GM12878 (cell line): Measurements from ENCODE around the gene KITLG.

Experiments
- ATF7 ChIP-seq: fragments of 450-650 bp; IDR thresholded peaks from 2 replicates; pipeline ENCODE4 v1.6.1; 2016; ENCODE audit warnings: low read depth, mild to moderate bottlenecking
- CEBPB ChIP-seq, 2 experiments: fragments of 150-350 bp in 1 of 2; IDR thresholded peaks; 2 replicates each; pipeline ENCODE4 v1.6.1; 2012 to 2014; ENCODE audit warnings: low read depth in 2 of 2, low read length in 2 of 2, borderline replicate concordance in 1 of 2, inconsistent platforms in 1 of 2
- CREB1 ChIP-seq: IDR thresholded peaks from 2 replicates; pipeline ENCODE4 v1.6.1; 2012; ENCODE audit warnings: low read depth, mild to moderate bottlenecking, inconsistent platforms
- EP300 ChIP-seq, 2 experiments: fragments of 150-350 bp in 1 of 2; IDR thresholded peaks; 2 replicates each; pipeline ENCODE4 v1.6.1; 2011 to 2012; ENCODE audit warnings: low read depth in 2 of 2, low read length in 2 of 2, borderline replicate concordance in 1 of 2, improper control_type of control experiment in 1 of 2, inconsistent platforms in 1 of 2; ENCODE audit not compliant: control insufficient read depth in 1 of 2
- EZH2 ChIP-seq: IDR thresholded peaks from 2 replicates; pipeline ENCODE4 v1.6.1; 2012; ENCODE audit warnings: low read depth, mild to moderate bottlenecking, control low read depth, inconsistent platforms, low read length, borderline replicate concordance; ENCODE audit not compliant: control insufficient read depth
- NRF1 ChIP-seq: conservative IDR thresholded peaks from 2 replicates; pipeline ENCODE4 v1.6.1; 2011; ENCODE audit warnings: mild to moderate bottlenecking, low read depth, low read length, improper control_type of control experiment
- POLR2AphosphoS5 ChIP-seq: IDR thresholded peaks from 2 replicates; pipeline ENCODE4 v1.6.1; 2011; ENCODE audit warnings: mild to moderate bottlenecking, low read length, inconsistent platforms
- RAD21 ChIP-seq: IDR thresholded peaks from 2 replicates; pipeline ENCODE4 v1.6.1; 2011; ENCODE audit warnings: mild to moderate bottlenecking, low read depth, low read length, moderate library complexity; ENCODE audit not compliant: insufficient read depth
- REST ChIP-seq: IDR thresholded peaks from 2 replicates; pipeline ENCODE4 v1.6.1; 2012; ENCODE audit warnings: mild to moderate bottlenecking, low read depth, low read length
- SIN3A ChIP-seq: IDR thresholded peaks from 2 replicates; pipeline ENCODE4 v1.6.1; 2012; ENCODE audit warnings: low read depth, low read length, improper control_type of control experiment
- SREBF2 ChIP-seq: IDR thresholded peaks from 2 replicates; pipeline ENCODE4 v1.6.1; 2012; ENCODE audit warnings: mild to moderate bottlenecking, low read length
- YY1 ChIP-seq: IDR thresholded peaks from 2 replicates; pipeline ENCODE4 v1.6.1; 2011; ENCODE audit warnings: low read depth, mild to moderate bottlenecking, low read length
- TF ChIP-seq, protein P1 (sequence below), 3 experiments: IDR thresholded peaks in 2 of 3; conservative IDR thresholded peaks in 1 of 3; 2 replicates each; pipeline ENCODE4 v1.5.1; 2011; ENCODE audit warnings: low read depth in 3 of 3, low read length in 3 of 3, mild to moderate bottlenecking in 3 of 3, control low read depth in 2 of 3, moderate library complexity in 2 of 3, inconsistent platforms in 1 of 3, mixed read lengths in 1 of 3; ENCODE audit not compliant: control insufficient read depth in 2 of 3, insufficient read depth in 1 of 3; ENCODE audit errors: extremely low read depth in 1 of 3
- TF ChIP-seq, protein P2 (sequence below): IDR thresholded peaks from 2 replicates; pipeline ENCODE4 v1.6.1; 2011; ENCODE audit warnings: mild to moderate bottlenecking, low read depth, low read length, moderate library complexity; ENCODE audit not compliant: insufficient replicate concordance

- TF ChIP-seq, protein P1, sequence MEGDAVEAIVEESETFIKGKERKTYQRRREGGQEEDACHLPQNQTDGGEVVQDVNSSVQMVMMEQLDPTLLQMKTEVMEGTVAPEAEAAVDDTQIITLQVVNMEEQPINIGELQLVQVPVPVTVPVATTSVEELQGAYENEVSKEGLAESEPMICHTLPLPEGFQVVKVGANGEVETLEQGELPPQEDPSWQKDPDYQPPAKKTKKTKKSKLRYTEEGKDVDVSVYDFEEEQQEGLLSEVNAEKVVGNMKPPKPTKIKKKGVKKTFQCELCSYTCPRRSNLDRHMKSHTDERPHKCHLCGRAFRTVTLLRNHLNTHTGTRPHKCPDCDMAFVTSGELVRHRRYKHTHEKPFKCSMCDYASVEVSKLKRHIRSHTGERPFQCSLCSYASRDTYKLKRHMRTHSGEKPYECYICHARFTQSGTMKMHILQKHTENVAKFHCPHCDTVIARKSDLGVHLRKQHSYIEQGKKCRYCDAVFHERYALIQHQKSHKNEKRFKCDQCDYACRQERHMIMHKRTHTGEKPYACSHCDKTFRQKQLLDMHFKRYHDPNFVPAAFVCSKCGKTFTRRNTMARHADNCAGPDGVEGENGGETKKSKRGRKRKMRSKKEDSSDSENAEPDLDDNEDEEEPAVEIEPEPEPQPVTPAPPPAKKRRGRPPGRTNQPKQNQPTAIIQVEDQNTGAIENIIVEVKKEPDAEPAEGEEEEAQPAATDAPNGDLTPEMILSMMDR (IDR thresholded peaks at IDR 0.05 in 2 of 3, conservative IDR thresholded peaks at IDR 0.05 in 1 of 3; ENCODE audit: control insufficient read depth in 2 of 3, extremely low read depth in 1 of 3, insufficient read depth in 1 of 3, low read depth in 3 of 3, low read length in 3 of 3) = no peak
- TF ChIP-seq SIN3A (no peak), SREBF2 (no peak), CREB1 (no peak), REST (no peak), CEBPB (IDR thresholded peaks at IDR 0.05; ENCODE audit: borderline replicate concordance in 1 of 2, low read depth in 2 of 2, low read length in 2 of 2) (no peak), POLR2AphosphoS5 (no peak), RAD21 (no peak), YY1 (no peak), EZH2 (no peak), EP300 (IDR thresholded peaks at IDR 0.05; ENCODE audit: borderline replicate concordance in 1 of 2, control insufficient read depth in 1 of 2, low read depth in 2 of 2, low read length in 2 of 2) (no peak), ATF7 (no peak), NRF1 (no peak)
- TF ChIP-seq, protein P2, sequence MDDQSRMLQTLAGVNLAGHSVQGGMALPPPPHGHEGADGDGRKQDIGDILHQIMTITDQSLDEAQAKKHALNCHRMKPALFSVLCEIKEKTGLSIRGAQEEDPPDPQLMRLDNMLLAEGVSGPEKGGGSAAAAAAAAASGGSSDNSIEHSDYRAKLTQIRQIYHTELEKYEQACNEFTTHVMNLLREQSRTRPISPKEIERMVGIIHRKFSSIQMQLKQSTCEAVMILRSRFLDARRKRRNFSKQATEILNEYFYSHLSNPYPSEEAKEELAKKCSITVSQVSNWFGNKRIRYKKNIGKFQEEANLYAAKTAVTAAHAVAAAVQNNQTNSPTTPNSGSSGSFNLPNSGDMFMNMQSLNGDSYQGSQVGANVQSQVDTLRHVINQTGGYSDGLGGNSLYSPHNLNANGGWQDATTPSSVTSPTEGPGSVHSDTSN = no peak
These were observed 131.8 kb downstream of the KITLG start for GRCh38 chr12:88448337-88448915.
